VCaP (cell line): Measurements from ENCODE around the gene SRRM4.
"Not testable (repeated sequence)": the region's sequence is repeated elsewhere in the genome, so short reads cannot be mapped to it uniquely, and the experiment has no call there.

ENCODE experiments used
- H3K27ac ChIP-seq: fragments of 450-650 bp; 2 replicates; pipeline ENCODE4 v1.5.1; 2017
- CTCF ChIP-seq: fragments of 450-650 bp; conservative IDR thresholded peaks from 2 replicates; pipeline ENCODE4 v1.5.1; 2017; ENCODE audit warnings: mild to moderate bottlenecking, moderate library complexity

The SRRM4 gene

GRCh38 chr12:119090276-119090675 is 108.9 kb downstream of the SRRM4 start:
- no peak overlapping the region for H3K27ac ChIP-seq
- no peak for TF ChIP-seq CTCF

GRCh38 chr12:119090865-119091264 is 109.5 kb downstream of the SRRM4 start:
- TF ChIP-seq CTCF, result no peak
- H3K27ac ChIP-seq, result no peak overlapping the region

- TF ChIP-seq CTCF, result no peak
- no peak overlapping the region for H3K27ac ChIP-seq
Measured at GRCh38 chr12:119096429-119097202, 115.3 kb downstream of the SRRM4 start.

GRCh38 chr12:119100933-119101332 is 119.6 kb downstream of the SRRM4 start:
- H3K27ac ChIP-seq, result no peak overlapping the region

GRCh38 chr12:119102274-119102673 is 120.9 kb downstream of the SRRM4 start:
- peak overlapping the region; percentile 31 for H3K27ac ChIP-seq
- no peak for TF ChIP-seq CTCF

More at GRCh38 chr12:119100933-119101332, 119.6 kb downstream of the SRRM4 start:
- TF ChIP-seq CTCF, result no peak

GRCh38 chr12:119102714-119103113 is 121.4 kb downstream of the SRRM4 start:
- TF ChIP-seq CTCF, result no peak
- peak overlapping the region; percentile 31 for H3K27ac ChIP-seq

- not testable (repeated sequence) for H3K27ac ChIP-seq
Measured at GRCh38 chr12:119104969-119105368, 123.6 kb downstream of the SRRM4 start.

GRCh38 chr12:119113496-119113986 is 132.2 kb downstream of the SRRM4 start:
- no peak for TF ChIP-seq CTCF
- H3K27ac ChIP-seq, result peak overlapping the region; percentile 21
